Smooth muscle cell (in vitro differentiated cells): ENCODE measurements around the gene DAZ4. TPM values are rescaled to one million over a fixed set of nuclear protein-coding genes. Genes with fewer than 3 reads are reported as not detected.
"Not testable (repeated sequence)": the region's sequence is repeated elsewhere in the genome, so short reads cannot be mapped to it uniquely, and the experiment has no call there.

ENCODE experiments used
- DNase-seq: peaks from one replicate; lab custom pipeline; 2025; ENCODE audit not compliant: unreplicated experiment; lab: John Stamatoyannopoulos, UW
- H2AFZ ChIP-seq: fragments of 200-600 bp; sonication (generic); 2 replicates; pipeline ENCODE4 v1.6.0; 2016; ENCODE audit warnings: antibody characterized with exemption, low read depth, mild to moderate bottlenecking
- H3F3A ChIP-seq: fragments of 200-600 bp; sonication (generic); 2 replicates; pipeline ENCODE4 v1.6.0; 2017; ENCODE audit warnings: antibody characterized with exemption, low read depth
- H3K27ac ChIP-seq: fragments of 200-600 bp; sonication (generic); 2 replicates; pipeline ENCODE4 v1.5.1; 2016; ENCODE audit warnings: low read depth, mild to moderate bottlenecking
- H3K27me3 ChIP-seq: fragments of 200-600 bp; sonication (generic); 2 replicates; pipeline ENCODE4 v1.6.1; 2016; ENCODE audit warnings: low read depth, mild to moderate bottlenecking
- H3K36me3 ChIP-seq: fragments of 200-600 bp; sonication (generic); 2 replicates; pipeline ENCODE4 v1.5.1; 2016; ENCODE audit warnings: low read depth
- H3K4me1 ChIP-seq: fragments of 200-600 bp; sonication (generic); 2 replicates; pipeline ENCODE4 v1.5.1; 2016; ENCODE audit warnings: low read depth
- H3K4me2 ChIP-seq: fragments of 200-600 bp; sonication (generic); 2 replicates; pipeline ENCODE4 v1.6.0; 2016; ENCODE audit warnings: mild to moderate bottlenecking
- H3K4me3 ChIP-seq: fragments of 200-600 bp; sonication (generic); 2 replicates; pipeline ENCODE4 v1.5.1; 2016; ENCODE audit warnings: mild to moderate bottlenecking
- H3K79me2 ChIP-seq: fragments of 200-600 bp; sonication (generic); 2 replicates; pipeline ENCODE4 v1.6.0; 2016; ENCODE audit warnings: low read depth, mild to moderate bottlenecking
- H3K9ac ChIP-seq: fragments of 200-600 bp; sonication (generic); 2 replicates; pipeline ENCODE4 v1.6.0; 2016; ENCODE audit warnings: low read depth
- H3K9me3 ChIP-seq: fragments of 200-600 bp; sonication (generic); replicated peaks from 2 replicates; pipeline ENCODE4 v1.5.1; 2016; ENCODE audit warnings: low read depth
- H4K20me1 ChIP-seq: fragments of 200-600 bp; sonication (generic); 2 replicates; pipeline ENCODE4 v1.6.0; 2016; ENCODE audit warnings: low read depth
- WGBS: methylation state at CpG from one replicate; pipeline ENCODE4 v1.1.7; 2016; ENCODE audit warnings: low lambda C conversion rate; 5-methylcytosine and 5-hydroxymethylcytosine counted together
- polyA plus RNA-seq: library from polyadenylated mRNA; unstranded; fragments of >200 nt; fragmentation: Nextera tagmentation; extraction: Ambion mirVana; gene quantifications from 2 replicates; pipeline ENCODE4 v1.2.1, GENCODE V29; 2016
- total RNA-seq: library from RNA; depleted of rRNA; stranded (reverse); fragments of >200 nt; gene quantifications from 2 replicates; pipeline ENCODE4 v1.2.3, GENCODE V29; 2014

DAZ4 gene
- total RNA-seq (not detected in 2 replicates), polyA plus RNA-seq (not detected in 2 replicates)

- not testable (repeated sequence) for DNase-seq, H3K4me2 ChIP-seq, H2AFZ ChIP-seq, H4K20me1 ChIP-seq, H3K27ac ChIP-seq, H3K27me3 ChIP-seq, H3K4me3 ChIP-seq, H3K4me1 ChIP-seq, H3K79me2 ChIP-seq, H3K9ac ChIP-seq, H3F3A ChIP-seq, H3K36me3 ChIP-seq, H3K9me3 ChIP-seq
- no CpG with 5 or more reads among the region's 23 CpGs for WGBS
Measured at GRCh38 chrY:24833619-24834018, at the start of gene DAZ4. Gene DAZ4, plus strand, starts transcription at chrY:24833919. Its CDS starts 208 bp downstream, at chrY:24834127.

DNA sequence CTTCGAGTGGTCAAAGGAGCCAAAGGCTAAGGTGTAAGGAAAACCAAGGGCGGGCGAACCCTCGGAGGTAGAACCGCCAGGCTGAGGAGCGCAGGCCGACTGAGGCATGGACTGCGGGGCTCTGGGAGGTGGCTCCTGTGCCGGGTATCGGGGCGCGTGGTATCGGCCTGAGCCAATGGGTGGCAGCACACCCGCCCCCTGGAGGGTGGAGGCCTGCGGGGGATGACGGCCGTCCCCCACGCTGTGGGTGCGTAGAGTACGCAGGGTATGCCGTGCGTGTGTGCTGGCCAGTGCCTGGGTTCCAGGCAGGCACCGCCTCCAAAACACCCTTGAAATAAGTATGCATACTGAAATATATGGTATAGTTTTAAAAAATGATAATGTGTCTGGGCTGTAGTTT is 20.4 kb upstream of the DAZ4 start, which contains the start of gene DAZ3:
TSS of gene DAZ3 (minus strand) at position 101 of the 400 bp plus-strand sequence. CDS start 208 bp downstream, outside the sequence.
- not testable (repeated sequence) for H3K36me3 ChIP-seq, H3K9ac ChIP-seq, H3K27me3 ChIP-seq, H3K4me3 ChIP-seq, H3K4me1 ChIP-seq, H3F3A ChIP-seq, H2AFZ ChIP-seq, H3K79me2 ChIP-seq, DNase-seq, H3K4me2 ChIP-seq, H3K9me3 ChIP-seq, H3K27ac ChIP-seq, H4K20me1 ChIP-seq
- no CpG with 5 or more reads among the region's 23 CpGs for WGBS

- H3K4me2 ChIP-seq, DNase-seq, H3K79me2 ChIP-seq, H3K9me3 ChIP-seq, H3F3A ChIP-seq, H4K20me1 ChIP-seq, H2AFZ ChIP-seq, H3K27me3 ChIP-seq, H3K9ac ChIP-seq, H3K27ac ChIP-seq, H3K4me3 ChIP-seq, H3K4me1 ChIP-seq, H3K36me3 ChIP-seq: not testable (repeated sequence)
- WGBS, result no CpG with 5 or more reads among the region's 3 CpGs
Measured at GRCh38 chrY:24821836-24822235, 11.9 kb upstream of the DAZ4 start.

GRCh38 chrY:24824184-24824879 is 9.4 kb upstream of the DAZ4 start:
- not testable (repeated sequence) for H3K36me3 ChIP-seq, H3K9me3 ChIP-seq, H4K20me1 ChIP-seq, H3K4me1 ChIP-seq, H3K27ac ChIP-seq, DNase-seq, H3K4me2 ChIP-seq, H3K27me3 ChIP-seq, H2AFZ ChIP-seq, H3K4me3 ChIP-seq, H3K79me2 ChIP-seq, H3F3A ChIP-seq, H3K9ac ChIP-seq
- WGBS, result no CpG with 5 or more reads among the region's 4 CpGs

- DNase-seq, H3F3A ChIP-seq, H3K9ac ChIP-seq, H3K4me2 ChIP-seq, H4K20me1 ChIP-seq, H3K4me1 ChIP-seq, H3K27ac ChIP-seq, H3K36me3 ChIP-seq, H3K79me2 ChIP-seq, H3K9me3 ChIP-seq, H3K27me3 ChIP-seq, H3K4me3 ChIP-seq, H2AFZ ChIP-seq: not testable (repeated sequence)
- WGBS, result no CpG with 5 or more reads among the region's 4 CpGs
Measured at GRCh38 chrY:24825069-24825468, 8.7 kb upstream of the DAZ4 start.

Other genes starting within 250 kb of the DAZ4 start
- not detected in 2 replicates for gene BPY2B, start 215.9 kb upstream of the DAZ4 start, total RNA-seq
- not detected in 2 replicates for gene BPY2B, start 215.9 kb upstream of the DAZ4 start, polyA plus RNA-seq
- gene DAZ3, start 20.5 kb upstream of the DAZ4 start, total RNA-seq, result not detected in 2 replicates
- not detected in 2 replicates for gene DAZ3, start 20.5 kb upstream of the DAZ4 start, polyA plus RNA-seq
- not detected in 2 replicates for gene BPY2C, start 218.2 kb downstream of the DAZ4 start, total RNA-seq
- not detected in 2 replicates for gene BPY2C, start 218.2 kb downstream of the DAZ4 start, polyA plus RNA-seq